HepG2 (cell line): ENCODE data around the gene INHBB. TPM values are rescaled to one million over a fixed set of nuclear protein-coding genes. Genes with fewer than 3 reads are reported as not detected.

Source experiments
- FIP1L1 ChIP-seq: fragments of 200-400 bp; formaldehyde crosslinking; IDR thresholded peaks from 2 replicates; pipeline ENCODE4 v1.6.1; 2018; ENCODE audit warnings: low read depth, mild to moderate bottlenecking, low read length, moderate library complexity, borderline replicate concordance; ENCODE audit not compliant: insufficient read depth
- GZF1 ChIP-seq: sonication (generic); formaldehyde crosslinking; IDR thresholded peaks from 2 replicates; pipeline ENCODE4 v1.5.1; 2020; ENCODE audit warnings: mild to moderate bottlenecking, missing genetic modification reagents
- LCORL ChIP-seq, 2 experiments: fragments of 450-650 bp in 1 of 2; sonication (generic) in 1 of 2; formaldehyde crosslinking in 1 of 2; IDR thresholded peaks; 2 replicates each; pipeline versions ENCODE4 v1.5.0 to v1.6.1; 2017 to 2020; ENCODE audit warnings: antibody characterized with exemption in 1 of 2, missing genetic modification reagents in 1 of 2
- MBD4 ChIP-seq: IDR thresholded peaks from 2 replicates; pipeline ENCODE4 v1.6.1; 2012; ENCODE audit warnings: low read length, inconsistent platforms, borderline replicate concordance
- MYPOP ChIP-seq: sonication (generic); formaldehyde crosslinking; IDR thresholded peaks from 2 replicates; pipeline ENCODE4 v1.8.1; 2023; ENCODE audit warnings: mild to moderate bottlenecking, moderate library complexity, missing genetic modification reagents
- ZNF276 ChIP-seq: sonication (generic); formaldehyde crosslinking; IDR thresholded peaks from 2 replicates; pipeline ENCODE4 v1.4.0; 2020; ENCODE audit warnings: mild to moderate bottlenecking, low read depth, missing genetic modification reagents
- ZNF543 ChIP-seq: sonication (generic); formaldehyde crosslinking; IDR thresholded peaks from 2 replicates; pipeline ENCODE4 v1.4.0; 2020; ENCODE audit warnings: mild to moderate bottlenecking, missing genetic modification reagents
- ZNF609 ChIP-seq: sonication (generic); formaldehyde crosslinking; IDR thresholded peaks from 2 replicates; pipeline ENCODE4 v1.4.0; 2020; ENCODE audit warnings: mild to moderate bottlenecking, missing genetic modification reagents, borderline replicate concordance
- ZNF646 ChIP-seq: sonication (generic); formaldehyde crosslinking; IDR thresholded peaks from 2 replicates; pipeline ENCODE4 v1.9.0; 2021; ENCODE audit warnings: mild to moderate bottlenecking, missing genetic modification reagents
- ZNF746 ChIP-seq: sonication (generic); formaldehyde crosslinking; IDR thresholded peaks from 2 replicates; pipeline ENCODE4 v1.8.0; 2022; ENCODE audit warnings: mild to moderate bottlenecking, missing genetic modification reagents
- ZNF788 ChIP-seq: sonication (generic); formaldehyde crosslinking; IDR thresholded peaks from 2 replicates; pipeline ENCODE4 v1.5.0; 2020; ENCODE audit warnings: mild to moderate bottlenecking, missing genetic modification reagents, borderline replicate concordance
- ZNF891 ChIP-seq: sonication (generic); formaldehyde crosslinking; IDR thresholded peaks from 2 replicates; pipeline ENCODE4 v1.5.0; 2020; ENCODE audit warnings: mild to moderate bottlenecking, missing genetic modification reagents
- polyA plus RNA-seq, 8 experiments: library from polyadenylated mRNA; depleted of rRNA in 3 of 8; stranded (reverse) in 7 of 8; unstranded in 1 of 8; fragments of >200 nt; fragmentation: Illumina TruSeq in 4 of 8; extraction: Trizol in 4 of 8; gene quantifications; 2 replicates each; pipeline versions ENCODE4 v1.2.1 to v1.2.3, GENCODE V29; 2011 to 2016; ENCODE audit warnings: low read depth in 4 of 8, missing spikeins in 1 of 8, mixed read lengths in 1 of 8; ENCODE audit not compliant: insufficient read depth in 1 of 8
- total RNA-seq, 5 experiments: library from RNA; depleted of rRNA; stranded (reverse); fragments of >200 nt; fragmentation: Illumina TruSeq; extraction: Trizol; gene quantifications; 2 replicates each; pipeline ENCODE4 v1.2.3, GENCODE V29; 2016; ENCODE audit warnings: low read depth in 1 of 5

The INHBB gene
- total and polyA plus RNA-seq, 2 of the 13 experiments (the other 11 are each of a cell fraction or from before 2014, with no cell fraction given) = 0.20 to 1.7 TPM

GRCh38 chr2:120343433-120344105, 2.4 kb upstream of the INHBB start (continued):
- no peak for TF ChIP-seq MYPOP (CRISPR knock-in tag)
- TF ChIP-seq ZNF609 = no peak
- TF ChIP-seq ZNF788 = peak; percentile 62; the same call in 1 of the 2 replicates
- TF ChIP-seq ZNF746 = no peak
- no peak for TF ChIP-seq ZNF543 (CRISPR knock-in tag)
- TF ChIP-seq GZF1 = 0 out of 2 replicates have a peak, but pooled peaks have one; percentile 44
- TF ChIP-seq LCORL (IDR thresholded peaks at IDR 0.05) = no peak
- TF ChIP-seq LCORL (CRISPR knock-in tag; IDR thresholded peaks at IDR 0.05) = peak; percentile 90
- TF ChIP-seq ZNF891 = no peak
- 0 out of 2 replicates have a peak, but pooled peaks have one; percentile 26 for TF ChIP-seq ZNF276 (CRISPR knock-in tag)
- no peak for TF ChIP-seq MBD4
- no peak for TF ChIP-seq FIP1L1
- TF ChIP-seq ZNF646 (CRISPR knock-in tag) = no peak
